H9 (cell line): Measurements from ENCODE around the gene TEX264. TPM values are rescaled to one million over a fixed set of nuclear protein-coding genes. Genes with fewer than 3 reads are reported as not detected.
A peak's percentile ranks its signal among the peaks of the same experiment; 100 is the strongest.

Experiments used
- DNase-seq: peaks from one replicate; pipeline ENCODE4 v3.0.0-alpha.2; 2017
- H2AFZ ChIP-seq: one replicate; pipeline ENCODE4 v1.6.1; 2013; ENCODE audit warnings: mild to moderate bottlenecking, low read length, control low read depth, moderate library complexity
- H2AK5ac ChIP-seq: 2 replicates; pipeline ENCODE4 v1.6.1; 2013; ENCODE audit warnings: low read length, control low read depth, mixed read lengths; ENCODE audit not compliant: insufficient read length
- H2BK120ac ChIP-seq: one replicate; pipeline ENCODE4 v1.6.1; 2013; ENCODE audit warnings: low read depth, mild to moderate bottlenecking, low read length, control low read depth, inconsistent platforms; ENCODE audit not compliant: poor library complexity, severe bottlenecking
- H2BK12ac ChIP-seq: 2 replicates; pipeline ENCODE4 v1.6.1; 2013; ENCODE audit warnings: low read length, control low read depth, mixed read lengths, low read depth; ENCODE audit not compliant: insufficient read length
- H2BK15ac ChIP-seq: 2 replicates; pipeline ENCODE4 v1.6.1; 2013; ENCODE audit warnings: low read depth, low read length, control low read depth
- H2BK20ac ChIP-seq: one replicate; pipeline ENCODE4 v1.6.1; 2013; ENCODE audit warnings: low read depth, mild to moderate bottlenecking, low read length, control low read depth, inconsistent platforms; ENCODE audit not compliant: poor library complexity, severe bottlenecking
- H2BK5ac ChIP-seq: 2 replicates; pipeline ENCODE4 v1.6.1; 2013; ENCODE audit warnings: low read length, control low read depth, mixed read lengths; ENCODE audit not compliant: insufficient read length
- H3K14ac ChIP-seq: 2 replicates; pipeline ENCODE4 v1.6.1; 2013; ENCODE audit warnings: low read length, control low read depth; ENCODE audit not compliant: insufficient read depth
- H3K18ac ChIP-seq: 2 replicates; pipeline ENCODE4 v1.6.1; 2013; ENCODE audit warnings: low read depth, mild to moderate bottlenecking, mixed read lengths, low read length, control low read depth; ENCODE audit not compliant: insufficient read length
- H3K23ac ChIP-seq: 2 replicates; pipeline ENCODE4 v1.6.1; 2013; ENCODE audit warnings: low read length, control low read depth, mixed read lengths, low read depth; ENCODE audit not compliant: insufficient read length
- H3K23me2 ChIP-seq: 2 replicates; pipeline ENCODE4 v1.6.1; 2013; ENCODE audit warnings: low read depth, mild to moderate bottlenecking, mixed read lengths, low read length, control low read depth; ENCODE audit not compliant: insufficient read length, poor library complexity, severe bottlenecking
- H3K27ac ChIP-seq: 2 replicates; pipeline ENCODE4 v1.5.1; 2013; ENCODE audit warnings: low read length, control low read depth, mixed read lengths, low read depth; ENCODE audit not compliant: insufficient read length
- H3K27me3 ChIP-seq: 2 replicates; pipeline ENCODE4 v1.6.1; 2013; ENCODE audit warnings: low read length, control low read depth, inconsistent platforms; ENCODE audit not compliant: insufficient read depth
- H3K4ac ChIP-seq: 2 replicates; pipeline ENCODE4 v1.6.1; 2013; ENCODE audit warnings: low read depth, mild to moderate bottlenecking, control low read depth, inconsistent platforms, low read length, moderate library complexity
- H3K4me1 ChIP-seq: 2 replicates; pipeline ENCODE4 v1.6.1; 2013; ENCODE audit warnings: low read length, control low read depth, inconsistent platforms; ENCODE audit not compliant: insufficient read depth
- H3K4me2 ChIP-seq: 2 replicates; pipeline ENCODE4 v1.6.1; 2013; ENCODE audit warnings: low read length, control low read depth, mixed read lengths; ENCODE audit not compliant: insufficient read length, insufficient read depth
- H3K56ac ChIP-seq: 2 replicates; pipeline ENCODE4 v1.6.1; 2013; ENCODE audit warnings: low read depth, mild to moderate bottlenecking, mixed read lengths, low read length, control low read depth; ENCODE audit not compliant: insufficient read length
- H3K79me1 ChIP-seq: 2 replicates; pipeline ENCODE4 v1.6.1; 2013; ENCODE audit warnings: low read depth, mild to moderate bottlenecking, moderate library complexity, low read length, control low read depth, inconsistent platforms; ENCODE audit not compliant: insufficient read depth, poor library complexity, severe bottlenecking
- H3K79me2 ChIP-seq: 2 replicates; pipeline ENCODE4 v1.6.1; 2013; ENCODE audit warnings: low read length, control low read depth, inconsistent platforms; ENCODE audit not compliant: insufficient read depth
- H3K9ac ChIP-seq: 2 replicates; pipeline ENCODE4 v1.6.1; 2013; ENCODE audit warnings: low read length, control low read depth, mixed read lengths; ENCODE audit not compliant: insufficient read length; ENCODE audit errors: extremely low read depth
- H3K9me3 ChIP-seq: one replicate; pipeline ENCODE4 v1.6.1; 2013; ENCODE audit warnings: low read depth, low read length, inconsistent platforms; ENCODE audit not compliant: control insufficient read depth
- H3T11ph ChIP-seq: one replicate; pipeline ENCODE4 v1.6.1; 2013; ENCODE audit warnings: mild to moderate bottlenecking, low read length, control low read depth, inconsistent platforms
- H4K20me1 ChIP-seq: one replicate; pipeline ENCODE4 v1.6.1; 2013; ENCODE audit not compliant: control insufficient read depth, insufficient read length, insufficient read depth
- H4K5ac ChIP-seq: 2 replicates; pipeline ENCODE4 v1.6.1; 2013; ENCODE audit warnings: low read depth, mild to moderate bottlenecking, mixed read lengths, low read length, control low read depth; ENCODE audit not compliant: insufficient read length
- H4K8ac ChIP-seq: replicated peaks from 2 replicates; pipeline ENCODE4 v1.6.1; 2013; ENCODE audit warnings: low read length, control low read depth, mixed read lengths, low read depth; ENCODE audit not compliant: insufficient read length
- H4K91ac ChIP-seq: 2 replicates; pipeline ENCODE4 v1.6.1; 2013; ENCODE audit warnings: low read depth, mild to moderate bottlenecking, moderate library complexity, mixed read lengths, low read length, control low read depth; ENCODE audit not compliant: insufficient read length
- H3K27ac Mint-ChIP-seq, 3 experiments: 2 replicates in 2 of 3; 3 replicates in 1 of 3; pipeline ENCODE4 v1.8.0; 2020 to 2021; ENCODE audit warnings: mixed read lengths in 3 of 3, mild to moderate bottlenecking in 1 of 3, moderate library complexity in 1 of 3
- H3K27me3 Mint-ChIP-seq: 2 replicates; pipeline ENCODE4 v1.8.0; 2021; ENCODE audit warnings: low read depth, mild to moderate bottlenecking, moderate library complexity, mixed read lengths
- H3K36me3 Mint-ChIP-seq, 3 experiments: 2 replicates in 2 of 3; 3 replicates in 1 of 3; pipeline ENCODE4 v1.8.0; 2020 to 2021; ENCODE audit warnings: low read depth in 3 of 3, mixed read lengths in 3 of 3; ENCODE audit not compliant: insufficient read depth in 1 of 3
- H3K4me1 Mint-ChIP-seq, 2 experiments: 2 replicates each; pipeline ENCODE4 v1.8.0; 2020; ENCODE audit warnings: mixed read lengths in 2 of 2
- H3K4me3 Mint-ChIP-seq, 2 experiments: 2 replicates in 1 of 2; 3 replicates in 1 of 2; pipeline ENCODE4 v1.8.0; 2020 to 2021; ENCODE audit warnings: mild to moderate bottlenecking in 2 of 2, mixed read lengths in 2 of 2, moderate library complexity in 1 of 2
- H3K9me3 Mint-ChIP-seq, 2 experiments: 2 replicates in 1 of 2; 3 replicates in 1 of 2; pipeline ENCODE4 v1.8.0; 2020; ENCODE audit warnings: mild to moderate bottlenecking in 2 of 2, mixed read lengths in 2 of 2, moderate library complexity in 1 of 2
- CTCF ChIP-seq: fragments of 200-600 bp; sonication (generic); conservative IDR thresholded peaks from 3 replicates; pipeline ENCODE4 v1.8.0; 2021; ENCODE audit warnings: antibody characterized with exemption, mild to moderate bottlenecking
- WGBS: extraction: QIAGEN DNeasy Blood & Tissue Kit; methylation state at CpG from one replicate; pipeline ENCODE4 v1.1.7; 2013; ENCODE audit warnings: missing lambda C conversion rate, low lambda C conversion rate, mixed read lengths; ENCODE audit not compliant: insufficient read length; ENCODE audit errors: extremely low coverage; 5-methylcytosine and 5-hydroxymethylcytosine counted together
- total RNA-seq: library from RNA; stranded (reverse); gene quantifications from 2 replicates; pipeline ENCODE4 v1.2.1, GENCODE V29; 2021

Gene TEX264
- total RNA-seq, 1 experiment from 2014 or later: 17.3 TPM

GRCh38 chr3:51680663-51681230 lies 9.7 kb downstream of the TEX264 start:
- peaks cover 0 to 2% (median 0%) of the 10 kb centered on the region in 3 experiments; a peak in 2 of 7 replicates for H3K36me3 Mint-ChIP-seq
- H2BK5ac ChIP-seq: no peak overlapping the region
- no peak overlapping the region for H3K23ac ChIP-seq
- H4K91ac ChIP-seq: no peak overlapping the region
- H3K14ac ChIP-seq: no peak overlapping the region
- TF ChIP-seq CTCF: no peak
- no peak overlapping the region for H2AFZ ChIP-seq
- H3K18ac ChIP-seq: no peak overlapping the region
- H3K56ac ChIP-seq: no peak overlapping the region
- no peak overlapping the region for H3T11ph ChIP-seq
- H3K79me2 ChIP-seq: no peaks in the 10 kb centered on the region
- no peak overlapping the region for H3K4me3 Mint-ChIP-seq
- no peaks in the 10 kb centered on the region for H3K9me3 Mint-ChIP-seq
- WGBS: no CpG with 5 or more reads among the region's 2 CpGs
- no peak overlapping the region for H2BK15ac ChIP-seq
- no peak overlapping the region for H4K5ac ChIP-seq
- H3K27me3 ChIP-seq: no peaks in the 10 kb centered on the region
- no peaks in the 10 kb centered on the region; the same call in 1 of the 2 replicates for H3K4me1 ChIP-seq
- no peak overlapping the region for H4K8ac ChIP-seq
- peak overlapping the region in 1 of 3 experiments; percentile 77; a peak in 1 of 7 replicates for H3K27ac Mint-ChIP-seq
- H3K4ac ChIP-seq: no peak overlapping the region
- H3K4me1 Mint-ChIP-seq: peaks cover 12 to 16% of the 10 kb centered on the region in 2 experiments
- H2BK20ac ChIP-seq: no peak overlapping the region
- no peak overlapping the region for H3K27ac ChIP-seq
- no peak overlapping the region for H3K9ac ChIP-seq
- no peak for DNase-seq
- no peaks in the 10 kb centered on the region for H3K79me1 ChIP-seq
- H3K27me3 Mint-ChIP-seq: no peaks in the 10 kb centered on the region; the same call in 1 of the 2 replicates
- H3K9me3 ChIP-seq: no peaks in the 10 kb centered on the region
- no peaks in the 10 kb centered on the region for H3K23me2 ChIP-seq
- H2BK12ac ChIP-seq: no peak overlapping the region
- no peak overlapping the region for H2AK5ac ChIP-seq
- no peaks in the 10 kb centered on the region for H4K20me1 ChIP-seq
- no peak overlapping the region for H2BK120ac ChIP-seq
- no peak overlapping the region for H3K4me2 ChIP-seq
